Heart left ventricle (tissue), 16 donors: ENCODE data around the gene EYS. TPM values are rescaled to one million over a fixed set of nuclear protein-coding genes. Genes with fewer than 3 reads are reported as not detected.

Experiments
- ATAC-seq, 4 donors: fragments of 200-7000 bp; cut with Tn5 transposase; one replicate each; pipeline ENCODE4 v1.9.1; 2020 to 2022; ENCODE audit warnings: moderate library complexity in 4 of 4, mild to moderate bottlenecking in 3 of 4, moderate number of reproducible peaks in 1 of 4
- DNase-seq, 5 donors: peaks; one replicate each; pipeline ENCODE4 v3.0.0-alpha.2; 2020
- H3K27ac ChIP-seq, 12 donors: fragments of 200-600 bp; sonication (generic) in 4 of 12; one replicate each; pipeline versions ENCODE4 v1.5.0 to v1.8.0; 2016 to 2022; ENCODE audit warnings: mild to moderate bottlenecking in 2 of 12
- H3K27me3 ChIP-seq, 9 donors: fragments of 200-600 bp; sonication (generic) in 2 of 9; one replicate each; pipeline versions ENCODE4 v1.5.1 to v1.8.0; 2016 to 2022; ENCODE audit warnings: mild to moderate bottlenecking in 3 of 9
- H3K36me3 ChIP-seq, 9 donors: fragments of 200-600 bp; sonication (generic) in 2 of 9; one replicate each; pipeline versions ENCODE4 v1.5.0 to v1.8.0; 2018 to 2022; ENCODE audit warnings: mild to moderate bottlenecking in 2 of 9
- H3K4me1 ChIP-seq, 12 donors: fragments of 200-600 bp; sonication (generic) in 4 of 12; one replicate each; pipeline versions ENCODE4 v1.5.0 to v1.8.0; 2016 to 2022; ENCODE audit warnings: mild to moderate bottlenecking in 3 of 12
- H3K4me3 ChIP-seq, 12 donors: fragments of 200-600 bp; sonication (generic) in 4 of 12; one replicate each; pipeline versions ENCODE4 v1.5.0 to v1.8.0; 2017 to 2022; ENCODE audit warnings: mild to moderate bottlenecking in 9 of 12, moderate library complexity in 4 of 12
- H3K9me3 ChIP-seq, 12 donors: fragments of 200-600 bp; sonication (generic) in 4 of 12; one replicate each; pipeline versions ENCODE4 v1.5.0 to v1.8.0; 2016 to 2022; ENCODE audit warnings: mild to moderate bottlenecking in 1 of 12
- POLR2A ChIP-seq, 2 donors: fragments of 450-650 bp; IDR thresholded peaks; one replicate each; pipeline ENCODE4 v1.6.1; 2017; ENCODE audit warnings: antibody characterized with exemption in 2 of 2, mild to moderate bottlenecking in 2 of 2, moderate library complexity in 2 of 2
- WGBS, 4 donors: extraction: QIAGEN DNeasy Blood & Tissue Kit in 2 of 4; methylation state at CpG; one replicate each; pipeline versions ENCODE4 v1.1.5 to v1.1.7; 2013 to 2018; 5-methylcytosine and 5-hydroxymethylcytosine counted together
- intact Hi-C, 10 donors: fragments of 100-400 bp; cut with DNase I; formaldehyde crosslinking; loops; one replicate each; pipeline versions ENCODE4 v1.11.1 to v1.14.2; 2022
- polyA plus RNA-seq, 2 donors: library from polyadenylated mRNA; stranded (reverse); fragments of 200-250 nt; gene quantifications; one replicate each; pipeline ENCODE4 v1.2.3, GENCODE V29; 2013
- total RNA-seq, 9 donors: library from RNA; depleted of rRNA in 2 of 9; stranded (reverse); fragments of >200 nt in 2 of 9; fragmentation: NEBNext Ultra II Directional in 3 of 9; extraction: Animal tissue kit (Norgen Biotek cat#: 25700) in 3 of 9; gene quantifications; one replicate each; pipeline versions ENCODE4 v1.1.0 to v1.2.4, GENCODE V29; 2016 to 2023
- TF ChIP-seq, protein P1 (sequence below), 12 donors: fragments of 200-600 bp; sonication (generic) in 4 of 12; IDR thresholded peaks; one replicate each; pipeline versions ENCODE4 v1.5.0 to v1.8.0; 2018 to 2022; ENCODE audit warnings: antibody characterized with exemption in 12 of 12, mild to moderate bottlenecking in 5 of 12
- donor health status: ischemic (EF 13 %, LVEDD 7.1; RV severe dilation, severe dysfunction).
- donor health status: healthy with polysubstance abuse.
- donor health status: DM: no; HTN: yes; CAD: no.
- donor health status: DM: no; HTN: no; CAD: no.
- donor health status: ischemic (EF 25% LVEDD 6.9; RV normal size, moderate dysfunction).
- donor health status: ischemic (EF 25% LVEDD 5.7; RV mildly dilated, moderate dysfunction).
- donor health status: healthy.
- donor health status: DM: yes; HTN: yes; CAD: no.
- donor health status: ischemic (EF 35%, LVEDD 5.7; RV mildly dilated, moderate dysfunction).
- donor health status: nonischemic (EF 11% LVEDD 7.7; RV severe dilation, severe dysfunction).
- donor health status: DM: yes; HTN: yes; CAD: no.
- donor health status: PGD.
- donor health status: ischemic (EF 29% LVEDD 5.4; RV normal size, mild dysfunction).
- donor health status: nonischemic (EF 23%, LVEDD 6.1; RV moderate dilation, normal function).

Gene EYS
- total and polyA plus RNA-seq, 11 donors: 0.07 to 0.27 (median 0.08) TPM; not detected in 8

DNA sequence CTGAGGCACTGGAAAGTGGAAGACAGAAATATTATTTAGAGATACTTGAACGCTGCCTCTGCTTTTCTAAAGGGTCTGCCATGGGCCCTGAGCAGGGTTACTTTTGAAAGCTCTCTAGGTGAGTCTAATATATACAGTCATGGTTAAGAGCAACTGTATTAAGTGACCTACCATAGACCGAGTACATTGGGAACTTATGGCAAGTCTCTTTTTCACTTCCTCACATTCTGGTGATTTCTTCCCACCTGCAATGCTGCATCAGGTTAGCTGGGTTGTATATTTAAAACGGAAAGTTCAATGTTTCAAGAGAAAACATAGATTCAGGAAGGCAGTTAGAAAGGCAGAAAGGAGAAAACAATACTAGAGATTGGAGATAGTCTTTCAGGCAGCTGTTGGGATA lies 1916.7 kb downstream of the EYS start:
- Histone ChIP-seq H3K36me3 (no peaks in the 10 kb centered on the region), H3K4me1 (no peaks in the 10 kb centered on the region), H3K27me3 (no peaks in the 10 kb centered on the region), H3K9me3 (no peaks in the 10 kb centered on the region), H3K27ac (no peak overlapping the region), H3K4me3 (no peak overlapping the region)
- WGBS, 4 donors: 78 to 83% (median 80%) methylated on average over 3 of the region's 3 CpGs
- no peak for DNase-seq
- intact Hi-C loops: no loop called here
- no peak for TF ChIP-seq POLR2A (IDR thresholded peaks at IDR 0.05)
- TF ChIP-seq, protein P1, sequence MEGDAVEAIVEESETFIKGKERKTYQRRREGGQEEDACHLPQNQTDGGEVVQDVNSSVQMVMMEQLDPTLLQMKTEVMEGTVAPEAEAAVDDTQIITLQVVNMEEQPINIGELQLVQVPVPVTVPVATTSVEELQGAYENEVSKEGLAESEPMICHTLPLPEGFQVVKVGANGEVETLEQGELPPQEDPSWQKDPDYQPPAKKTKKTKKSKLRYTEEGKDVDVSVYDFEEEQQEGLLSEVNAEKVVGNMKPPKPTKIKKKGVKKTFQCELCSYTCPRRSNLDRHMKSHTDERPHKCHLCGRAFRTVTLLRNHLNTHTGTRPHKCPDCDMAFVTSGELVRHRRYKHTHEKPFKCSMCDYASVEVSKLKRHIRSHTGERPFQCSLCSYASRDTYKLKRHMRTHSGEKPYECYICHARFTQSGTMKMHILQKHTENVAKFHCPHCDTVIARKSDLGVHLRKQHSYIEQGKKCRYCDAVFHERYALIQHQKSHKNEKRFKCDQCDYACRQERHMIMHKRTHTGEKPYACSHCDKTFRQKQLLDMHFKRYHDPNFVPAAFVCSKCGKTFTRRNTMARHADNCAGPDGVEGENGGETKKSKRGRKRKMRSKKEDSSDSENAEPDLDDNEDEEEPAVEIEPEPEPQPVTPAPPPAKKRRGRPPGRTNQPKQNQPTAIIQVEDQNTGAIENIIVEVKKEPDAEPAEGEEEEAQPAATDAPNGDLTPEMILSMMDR (IDR thresholded peaks at IDR 0.05): no peak
- ATAC-seq: no peak

DNA sequence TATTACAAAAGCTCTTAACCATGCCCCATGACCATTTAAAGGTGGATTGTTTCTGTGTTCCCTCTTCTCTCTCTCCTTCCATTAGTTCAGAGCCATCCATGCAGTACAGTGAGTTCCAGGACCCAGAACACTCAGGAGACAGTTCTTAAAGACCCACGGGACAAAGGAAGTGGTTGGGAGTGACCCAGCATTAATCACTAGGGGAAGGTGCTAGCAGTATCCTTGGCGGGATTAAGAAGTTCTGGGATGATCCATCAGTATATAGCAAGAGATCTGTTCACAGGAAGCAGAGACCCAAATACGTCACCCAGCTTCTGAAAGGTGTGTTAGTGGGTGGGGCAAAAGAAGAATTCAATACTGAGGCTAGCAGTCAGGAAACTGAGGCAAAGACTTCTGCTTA lies 1917.3 kb downstream of the EYS start:
- no peaks in the 10 kb centered on the region for H3K4me1 ChIP-seq
- 74 to 82% (median 76%) methylated on average over 3 of the region's 3 CpGs for WGBS, 4 donors
- H3K36me3 ChIP-seq: no peaks in the 10 kb centered on the region
- H3K27ac ChIP-seq: no peak overlapping the region
- DNase-seq (no peak), ATAC-seq (no peak)
- no peaks in the 10 kb centered on the region for H3K9me3 ChIP-seq
- intact Hi-C loops: no loop called here
- H3K4me3 ChIP-seq: no peak overlapping the region
- TF ChIP-seq, protein P1 (IDR thresholded peaks at IDR 0.05): no peak
- no peak for TF ChIP-seq POLR2A (IDR thresholded peaks at IDR 0.05)
- no peaks in the 10 kb centered on the region for H3K27me3 ChIP-seq

DNA sequence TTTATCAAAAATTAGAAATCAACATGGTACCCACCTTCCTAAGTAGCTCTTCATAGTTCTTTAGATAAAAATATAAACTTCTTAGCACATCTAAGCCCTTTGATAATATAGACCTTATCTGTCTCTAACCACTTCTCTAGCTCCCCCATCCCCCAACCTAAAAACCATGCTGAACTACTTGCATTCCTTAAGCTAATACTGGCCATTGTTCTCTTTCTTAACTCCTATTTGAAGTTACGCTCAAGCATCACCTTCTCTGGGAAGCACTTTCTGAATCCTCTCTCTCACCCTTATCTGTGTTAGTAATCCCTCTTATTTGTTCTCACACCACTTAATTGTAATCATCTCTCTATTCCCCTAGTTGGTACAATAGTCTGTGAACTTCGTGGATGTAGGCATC lies 1918.5 kb downstream of the EYS start:
- ATAC-seq: no peak
- H3K9me3 ChIP-seq: no peaks in the 10 kb centered on the region
- H3K27ac ChIP-seq: no peak overlapping the region
- H3K4me3 ChIP-seq: no peak overlapping the region
- 75 to 86% (median 80%) methylated on average over 2 of the region's 2 CpGs for WGBS, 4 donors
- no peaks in the 10 kb centered on the region for H3K36me3 ChIP-seq
- H3K4me1 ChIP-seq: no peaks in the 10 kb centered on the region
- intact Hi-C loops: no loop called here
- TF ChIP-seq POLR2A (IDR thresholded peaks at IDR 0.05): no peak
- TF ChIP-seq, protein P1 (IDR thresholded peaks at IDR 0.05): no peak
- H3K27me3 ChIP-seq: no peaks in the 10 kb centered on the region
- DNase-seq: no peak

DNA sequence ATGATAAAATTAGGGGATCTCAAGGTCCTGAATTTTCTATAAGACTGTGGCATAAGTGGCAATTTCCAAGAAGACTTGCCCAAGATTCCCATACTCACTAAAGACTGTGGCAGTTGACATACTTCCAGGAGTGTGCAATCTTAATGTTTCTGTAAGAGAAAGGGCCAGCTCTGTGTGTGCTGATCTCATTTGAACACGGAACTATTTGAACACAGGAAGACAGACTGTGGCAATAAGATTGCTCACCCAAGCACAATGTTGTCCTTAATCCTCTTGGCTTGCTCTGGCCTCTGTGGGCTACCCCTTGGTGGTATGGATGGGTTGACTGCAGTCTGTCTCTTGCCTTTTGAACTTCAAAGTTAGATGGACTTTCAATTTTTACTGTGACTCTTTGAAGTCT lies 1920.0 kb downstream of the EYS start:
- no peak overlapping the region for H3K27ac ChIP-seq
- H3K4me3 ChIP-seq: no peak overlapping the region
- no peaks in the 10 kb centered on the region for H3K27me3 ChIP-seq
- 56 to 86% (median 80%) methylated on average over 1 of the region's 1 CpG for WGBS, 4 donors
- ATAC-seq (no peak), DNase-seq (no peak)
- TF ChIP-seq, protein P1 (IDR thresholded peaks at IDR 0.05): no peak
- TF ChIP-seq POLR2A (IDR thresholded peaks at IDR 0.05): no peak
- no peaks in the 10 kb centered on the region for H3K9me3 ChIP-seq
- intact Hi-C loops: no loop called here
- no peaks in the 10 kb centered on the region for H3K4me1 ChIP-seq
- H3K36me3 ChIP-seq: no peaks in the 10 kb centered on the region
